Adipose tissue (tissue), 3 donors: Measurements from ENCODE around the gene STX8. TPM values are rescaled to one million over a fixed set of nuclear protein-coding genes. Genes with fewer than 3 reads are reported as not detected.
"Not testable (repeated sequence)": the region's sequence is repeated elsewhere in the genome, so short reads cannot be mapped to it uniquely, and the experiment has no call there.

Experiments used
- H3K27ac ChIP-seq: one replicate; pipeline ENCODE4 v1.5.1; 2013; ENCODE audit warnings: low read depth, low read length
- WGBS, 3 donors: extraction: QIAGEN DNeasy Blood & Tissue Kit; methylation state at CpG; one replicate each; pipeline ENCODE4 v1.1.7; 2013; 5-methylcytosine and 5-hydroxymethylcytosine counted together
- polyA plus RNA-seq, 3 donors: library from polyadenylated mRNA; stranded (reverse); fragments of 200-250 nt; gene quantifications; one replicate each; pipeline ENCODE4 v1.2.3, GENCODE V29; 2013
- donor health status: healthy with polysubstance abuse.
- donor health status: Bipolar disorder and iron deficiency.
- donor health status: healthy.

STX8 gene
- polyA plus RNA-seq, 3 donors: 36.7 to 78.7 (median 55.6) TPM

DNA sequence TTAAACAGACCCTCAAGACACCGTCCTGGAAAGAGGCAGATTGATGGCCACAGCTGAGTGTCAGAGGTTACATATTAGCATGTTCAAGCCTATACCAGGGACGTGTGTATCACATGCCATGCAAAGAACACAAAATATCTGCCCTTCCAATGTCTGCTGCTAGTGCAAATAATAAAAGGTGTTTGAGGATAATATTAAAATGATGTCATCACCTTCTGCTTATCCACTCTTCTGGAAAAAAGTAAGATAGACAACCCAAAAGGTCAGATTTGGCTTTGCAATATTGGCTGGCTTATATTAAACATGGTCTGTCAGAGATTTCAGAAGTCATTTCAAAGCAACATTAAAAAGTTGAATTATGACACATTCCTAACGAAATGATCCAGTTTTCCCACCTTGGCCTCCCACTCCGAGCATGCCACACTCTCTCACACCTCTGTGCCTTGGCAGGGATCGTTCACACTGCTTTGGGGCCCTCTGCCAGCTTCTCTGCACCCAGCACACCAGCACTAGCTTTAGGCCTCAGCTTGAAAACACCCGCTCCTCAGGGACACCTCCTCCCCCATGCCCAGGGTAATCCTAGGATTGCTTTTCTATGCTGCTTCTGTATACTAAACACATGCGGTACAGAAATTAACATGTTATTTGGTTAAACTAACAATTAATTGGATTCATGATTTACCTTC lies 306.1 kb downstream of the STX8 start:
- H3K27ac ChIP-seq: no peak overlapping the region
- 76 to 86% (median 85%) methylated on average over 7 of the region's 7 CpGs for WGBS, 3 donors

DNA sequence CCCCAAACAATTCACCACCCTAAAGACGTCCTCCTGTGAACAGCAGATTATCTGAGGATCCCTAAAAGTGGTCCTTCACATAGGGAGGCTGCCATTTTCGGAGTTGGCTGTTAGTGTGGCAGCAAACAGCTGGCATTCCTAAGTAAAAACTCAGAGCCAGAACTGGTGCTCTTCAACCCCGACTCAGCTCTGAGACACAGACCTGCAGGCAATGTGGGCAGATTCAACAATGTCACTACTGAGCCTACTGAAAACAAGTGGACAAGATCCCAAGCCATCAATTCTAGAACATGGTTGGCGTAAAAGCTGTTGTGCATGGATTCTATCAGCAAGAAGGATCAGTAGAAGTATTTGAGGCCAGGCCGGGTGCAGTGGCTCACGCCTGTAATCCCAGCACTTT lies 307.1 kb downstream of the STX8 start:
- WGBS, 3 donors: 94 to 98% (median 96%) methylated on average over 6 of the region's 6 CpGs
- H3K27ac ChIP-seq: no peak overlapping the region

DNA sequence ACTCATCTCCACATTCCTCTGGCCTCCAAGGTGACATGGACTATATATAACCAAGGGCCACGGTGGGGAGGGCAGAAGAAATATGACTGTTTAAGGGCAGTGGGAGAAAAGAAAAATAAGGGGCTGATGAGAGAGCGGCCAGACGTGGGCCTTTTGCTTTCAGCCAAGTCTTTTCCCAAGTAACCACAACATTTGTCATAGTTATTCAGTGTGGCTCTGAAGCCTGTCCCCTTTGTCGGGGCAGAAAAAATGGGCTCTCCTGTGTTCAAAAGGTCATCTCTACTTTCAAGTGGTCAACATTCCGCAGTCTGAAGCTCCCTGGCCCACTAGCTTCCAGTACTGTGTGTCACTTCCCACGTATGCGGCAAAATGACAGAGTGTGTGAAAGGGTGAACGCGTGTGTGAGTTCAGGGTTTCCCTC lies 308.9 kb downstream of the STX8 start:
- H3K27ac ChIP-seq: no peak overlapping the region
- 88 to 93% (median 93%) methylated on average over 9 of the region's 9 CpGs for WGBS, 3 donors

DNA sequence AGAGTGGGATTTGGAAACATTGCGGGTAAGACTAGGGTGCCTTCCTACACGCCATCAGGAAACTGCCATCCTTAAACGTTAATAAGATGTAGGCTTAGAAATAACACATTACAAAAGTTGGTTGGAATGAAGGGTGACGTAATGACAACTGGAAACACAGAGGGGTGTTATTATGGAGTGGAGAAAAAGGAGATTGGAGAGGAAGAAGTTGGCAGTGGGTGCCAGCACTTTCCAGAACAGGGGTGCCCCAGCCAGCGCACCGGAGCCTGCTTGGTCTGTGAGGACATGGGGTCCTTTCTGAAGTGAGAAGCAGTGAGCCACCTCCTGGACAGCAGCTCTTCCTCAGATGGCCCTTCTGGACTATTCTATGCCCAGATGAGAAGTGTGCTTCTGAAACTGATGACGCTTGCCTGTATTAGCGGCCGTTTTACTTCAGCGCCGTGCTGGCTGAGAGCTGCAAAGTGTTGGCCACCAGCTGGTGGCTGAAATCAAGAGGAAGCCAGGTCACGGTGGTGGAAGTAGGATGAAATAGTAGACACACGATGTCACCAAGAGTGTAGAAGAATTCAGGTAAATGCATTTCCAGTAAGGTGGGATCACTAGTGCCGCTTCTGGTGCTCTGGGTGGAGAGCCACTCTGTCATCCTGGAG lies 309.5 kb downstream of the STX8 start:
- 90 to 93% (median 91%) methylated on average over 14 of the region's 14 CpGs for WGBS, 3 donors
- H3K27ac ChIP-seq: no peak overlapping the region

DNA sequence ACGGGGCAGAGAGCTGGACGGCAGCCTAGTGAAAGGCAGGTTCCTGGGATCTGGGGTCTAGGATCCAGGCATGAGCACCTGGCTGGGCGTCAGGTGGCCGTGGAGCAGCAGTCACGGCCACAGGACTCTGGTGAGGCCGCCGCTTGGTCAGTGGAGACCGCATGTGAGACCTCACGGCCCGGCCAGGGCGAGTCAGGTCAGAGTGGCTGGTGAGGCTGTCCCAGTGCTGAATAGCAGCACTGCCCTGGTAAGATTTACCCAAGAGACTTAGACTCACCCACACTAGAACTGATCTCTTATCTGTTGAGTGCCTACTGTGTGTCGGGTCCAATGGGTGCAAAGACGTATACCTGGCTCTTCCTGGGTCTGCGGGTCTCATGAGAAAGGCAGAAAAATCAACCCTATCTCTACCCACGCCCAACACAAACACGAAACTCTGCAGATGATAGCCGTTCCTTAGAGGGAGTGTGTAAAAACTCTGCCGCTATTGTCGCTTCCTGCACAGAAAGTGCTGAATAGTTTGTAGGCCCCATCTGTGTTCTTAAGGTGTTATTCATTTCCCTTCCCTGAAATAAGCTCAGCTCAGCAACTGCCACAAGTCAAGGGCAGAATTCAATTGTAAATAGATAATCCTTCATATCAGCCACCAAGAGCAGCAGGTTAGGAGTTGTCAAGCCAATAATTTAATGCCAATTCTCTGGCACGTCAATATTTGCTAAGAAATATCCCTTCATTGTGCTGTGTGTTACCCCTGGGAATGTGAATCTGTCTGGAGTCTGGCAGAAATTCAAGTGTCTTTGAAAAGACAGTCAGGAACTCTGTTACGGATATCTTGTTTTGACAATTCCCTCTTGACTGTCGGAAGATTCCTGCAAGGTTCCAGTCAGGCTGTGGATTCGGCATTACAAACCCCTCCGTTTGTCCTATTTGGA lies 314.3 kb downstream of the STX8 start:
- 70 to 75% (median 70%) methylated on average over 24 of the region's 24 CpGs for WGBS, 3 donors
- H3K27ac ChIP-seq: no peak overlapping the region

DNA sequence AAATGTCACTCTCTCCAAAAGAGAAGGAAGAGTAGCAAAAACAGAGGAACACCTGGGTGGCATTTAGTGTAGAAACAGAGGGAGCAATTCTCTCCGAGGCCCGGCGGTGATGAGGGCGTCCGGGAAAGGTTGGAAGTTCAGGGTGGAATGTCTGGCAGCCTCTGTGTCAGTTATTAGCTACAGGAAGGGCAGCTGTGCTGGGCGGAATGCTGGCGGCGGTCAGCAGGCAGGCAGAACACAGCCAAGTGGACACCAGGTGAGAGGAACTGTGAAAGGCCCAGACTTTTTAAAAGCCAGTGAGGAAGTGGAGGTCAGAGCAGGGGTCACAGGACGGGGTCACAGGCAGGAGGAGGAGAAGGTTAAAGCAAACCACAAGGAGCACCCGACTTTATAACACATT lies 316.2 kb downstream of the STX8 start:
- WGBS, 3 donors: 60 to 68% (median 65%) methylated on average over 10 of the region's 10 CpGs

DNA sequence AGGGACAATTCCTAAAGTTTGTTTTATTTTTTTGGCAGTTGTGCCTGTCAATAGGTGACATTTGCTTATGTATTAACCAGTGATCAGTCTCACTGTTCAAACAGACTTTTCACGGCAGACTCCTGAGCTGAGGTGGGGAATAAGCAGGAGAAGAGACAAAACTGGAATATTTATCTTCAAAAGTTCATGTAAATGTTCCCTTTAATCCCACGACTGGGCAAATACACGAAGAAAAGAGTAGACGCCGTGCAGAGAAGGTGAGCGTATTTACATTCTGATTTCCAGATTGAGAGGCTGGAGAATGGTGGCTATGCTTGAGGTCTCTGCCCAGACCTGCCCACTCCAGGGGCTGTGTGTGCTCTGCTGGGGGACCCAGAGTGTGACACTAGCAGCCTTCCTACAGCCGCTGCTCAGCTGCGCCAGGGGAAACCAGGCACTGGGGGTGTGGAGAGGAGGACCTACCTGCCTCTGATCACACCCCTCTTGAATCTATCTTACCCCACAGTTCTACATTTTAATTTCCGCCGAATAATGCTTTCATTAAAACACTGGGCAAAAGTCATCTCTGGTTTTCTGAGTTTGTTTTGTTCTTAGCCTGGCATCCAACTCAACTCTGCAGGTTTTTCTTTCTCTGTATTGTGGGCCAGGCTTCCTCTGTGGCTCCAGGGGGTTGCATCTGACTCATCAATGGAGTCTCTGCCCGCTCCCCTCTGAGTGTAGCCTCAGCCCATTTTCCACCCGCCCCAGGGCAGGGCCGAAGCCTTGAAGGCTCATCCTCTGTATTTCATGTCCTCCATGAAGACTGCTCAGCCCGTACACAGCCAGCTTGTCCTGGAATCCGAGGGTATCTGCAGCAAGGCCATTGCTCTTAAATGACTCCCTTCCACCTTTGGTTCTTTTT lies 317.3 kb downstream of the STX8 start:
- 77 to 89% (median 81%) methylated on average over 15 of the region's 15 CpGs for WGBS, 3 donors
- H3K27ac ChIP-seq: no peak overlapping the region

More for the DNA sequence above, 316.2 kb downstream of the STX8 start:
- no peak overlapping the region for H3K27ac ChIP-seq

DNA sequence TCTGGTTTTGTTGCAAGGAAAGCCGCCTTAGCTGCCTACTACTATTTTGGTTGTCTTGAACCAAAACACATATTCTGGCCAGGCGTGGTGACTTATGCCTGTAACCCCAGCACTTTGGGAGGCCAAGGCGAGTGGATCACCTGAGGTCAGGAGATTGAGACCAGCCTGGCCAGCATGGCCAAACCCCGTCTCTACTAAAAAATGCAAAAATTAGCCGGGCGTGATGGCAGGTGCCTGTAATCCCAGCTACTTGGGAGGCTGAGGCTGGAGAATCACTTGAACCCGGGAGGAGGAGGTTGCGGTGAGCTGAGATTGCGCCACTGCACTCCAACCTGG lies 318.0 kb downstream of the STX8 start:
- 89 to 96% (median 95%) methylated on average over 9 of the region's 9 CpGs for WGBS, 3 donors
- not testable (repeated sequence) for H3K27ac ChIP-seq

DNA sequence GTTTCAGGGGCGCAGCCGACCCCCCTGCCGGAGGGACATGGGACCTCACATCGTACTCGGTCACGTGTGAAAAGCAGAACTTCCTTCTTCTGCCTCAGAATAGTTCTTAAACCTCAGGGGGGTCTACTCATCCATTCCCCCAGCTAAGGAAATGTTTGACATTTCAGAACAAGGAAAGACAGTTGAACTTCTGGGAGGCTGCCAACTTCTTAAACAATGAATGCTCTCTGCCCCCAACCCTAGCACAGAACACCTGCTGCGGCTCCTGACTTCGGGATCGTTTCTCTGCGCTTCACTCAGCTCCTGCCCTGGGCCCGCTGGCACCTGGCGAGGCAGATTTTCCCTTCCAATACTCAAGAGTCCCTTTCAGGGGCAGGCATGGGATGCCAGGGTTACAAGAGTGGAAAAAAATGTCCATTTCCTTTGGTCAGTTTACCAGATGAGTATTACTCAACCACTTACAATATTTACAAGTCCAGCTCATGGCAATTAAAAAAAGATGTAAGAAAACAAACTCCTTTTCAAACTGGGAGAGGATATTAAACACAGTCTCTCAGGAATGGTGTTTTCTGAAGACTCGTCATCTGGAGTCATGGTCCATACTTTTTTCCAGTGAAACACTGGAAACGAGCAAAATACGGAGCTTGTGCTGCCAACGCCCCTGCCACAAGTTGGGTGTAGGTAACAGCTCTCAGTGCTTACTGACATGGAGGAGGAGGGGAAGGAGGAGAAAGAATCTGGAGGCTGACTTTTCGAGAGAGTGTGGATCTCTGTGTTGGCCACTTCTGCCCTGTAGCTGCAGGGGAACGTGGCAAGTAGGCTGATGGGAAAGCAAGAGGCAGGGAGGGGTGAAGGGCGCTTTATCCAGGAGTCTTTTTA lies 318.6 kb downstream of the STX8 start:
- H3K27ac ChIP-seq: no peak overlapping the region
- WGBS, 3 donors: 52 to 64% (median 53%) methylated on average over 19 of the region's 19 CpGs

DNA sequence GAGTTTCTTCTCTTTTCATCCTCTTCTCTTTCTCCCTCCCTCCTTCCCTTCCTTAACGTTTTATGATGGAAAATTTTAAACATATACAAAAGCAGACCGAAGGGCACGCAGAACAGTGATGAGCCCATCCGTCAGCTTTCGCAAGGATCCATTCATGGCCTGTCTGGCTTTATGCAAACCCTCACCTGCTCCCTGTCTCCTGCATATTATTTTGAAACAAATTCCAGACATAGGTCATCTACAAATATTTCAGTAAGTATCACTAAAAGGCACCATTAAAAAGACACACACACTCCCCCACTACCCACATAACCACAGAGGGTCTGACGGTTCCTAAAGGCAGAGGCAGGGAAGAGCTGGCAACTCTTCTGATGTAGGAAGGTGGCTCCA lies 319.3 kb downstream of the STX8 start:
- 73 to 86% (median 75%) methylated on average over 6 of the region's 6 CpGs for WGBS, 3 donors
- no peak overlapping the region for H3K27ac ChIP-seq

DNA sequence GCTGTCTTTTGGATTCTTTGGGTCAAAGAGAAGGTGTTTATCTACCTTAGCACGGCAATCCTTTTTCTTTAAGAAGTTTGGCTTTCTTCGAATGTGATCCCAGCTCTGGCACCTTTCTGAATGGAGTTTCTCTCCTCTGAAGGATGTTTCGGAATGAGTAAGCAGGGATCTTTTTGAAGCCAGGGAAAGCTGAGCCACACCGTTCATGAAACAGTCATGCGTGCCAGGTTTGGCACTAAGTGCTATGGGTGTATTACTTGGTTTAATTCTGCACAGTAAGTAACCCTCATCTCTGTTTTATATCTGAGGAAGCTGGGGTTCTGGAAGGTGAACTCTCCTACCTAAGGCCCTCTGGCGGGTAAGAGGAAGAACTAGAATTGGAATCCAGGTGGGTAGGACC lies 319.8 kb downstream of the STX8 start:
- WGBS, 3 donors: 68 to 83% (median 82%) methylated on average over 6 of the region's 6 CpGs
- H3K27ac ChIP-seq: no peak overlapping the region

DNA sequence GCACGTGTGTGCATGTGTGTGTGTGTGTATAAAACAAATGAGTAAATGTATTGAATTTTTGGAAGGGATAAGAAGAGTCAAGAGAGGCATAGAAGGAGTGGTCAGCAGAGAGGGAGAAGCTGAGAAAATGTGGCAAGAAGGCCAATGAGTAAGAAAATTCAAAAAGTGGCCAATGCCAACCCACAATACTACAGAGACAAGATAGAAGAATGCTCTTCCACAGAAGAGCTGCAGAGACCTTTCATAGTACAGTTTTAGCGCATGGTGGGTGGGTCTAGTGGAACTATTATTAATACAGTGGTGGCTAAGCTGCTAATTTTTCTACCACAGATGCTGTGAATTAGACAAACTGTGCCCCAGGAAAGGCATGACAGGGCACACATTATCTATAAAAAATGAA lies 320.8 kb downstream of the STX8 start:
- H3K27ac ChIP-seq: no peak overlapping the region
- 56 to 98% (median 79%) methylated on average over 2 of the region's 2 CpGs for WGBS, 3 donors

DNA sequence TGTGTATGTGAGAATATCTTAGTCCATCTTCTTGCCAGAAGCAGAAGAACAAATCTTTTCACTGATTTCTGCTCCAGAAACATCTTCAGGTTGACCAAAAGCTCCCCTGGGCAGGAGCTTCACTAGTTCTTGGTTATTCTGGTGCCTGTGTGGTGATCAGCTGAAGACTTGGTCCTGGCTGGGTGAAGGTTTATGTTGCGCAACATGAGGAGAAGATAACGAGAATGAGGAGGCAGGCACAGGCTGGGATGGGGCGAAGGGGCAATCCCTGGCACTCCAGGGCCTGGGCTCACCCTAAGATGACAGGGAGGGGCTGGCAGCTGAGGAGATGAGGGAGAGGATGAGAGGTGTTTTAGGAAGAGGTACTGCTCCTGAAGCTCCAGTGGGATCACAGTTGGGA lies 322.3 kb downstream of the STX8 start:
- H3K27ac ChIP-seq: no peak overlapping the region
- WGBS, 3 donors: 75 to 89% (median 82%) methylated on average over 3 of the region's 3 CpGs

DNA sequence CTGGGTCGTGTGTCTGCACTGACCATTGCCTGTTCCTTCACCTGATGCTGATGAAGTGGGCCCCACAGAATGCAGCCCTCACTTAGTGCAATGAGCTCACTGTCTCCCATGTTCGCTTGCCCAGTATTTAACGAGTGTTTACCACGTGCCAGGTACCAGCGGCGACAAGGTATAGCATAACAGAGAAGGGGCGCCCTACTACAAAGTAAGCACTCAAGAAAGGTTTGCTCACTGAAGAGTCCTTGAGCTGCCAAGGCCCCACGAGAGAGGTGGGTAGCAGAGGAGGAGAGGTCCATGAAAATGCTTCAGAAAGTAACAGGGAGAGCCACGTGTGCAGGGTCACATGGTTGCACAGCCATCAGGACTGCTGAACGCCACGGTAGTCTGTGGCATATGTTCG lies 324.3 kb downstream of the STX8 start:
- no peak overlapping the region for H3K27ac ChIP-seq
- 86 to 87% (median 87%) methylated on average over 12 of the region's 12 CpGs for WGBS, 3 donors

DNA sequence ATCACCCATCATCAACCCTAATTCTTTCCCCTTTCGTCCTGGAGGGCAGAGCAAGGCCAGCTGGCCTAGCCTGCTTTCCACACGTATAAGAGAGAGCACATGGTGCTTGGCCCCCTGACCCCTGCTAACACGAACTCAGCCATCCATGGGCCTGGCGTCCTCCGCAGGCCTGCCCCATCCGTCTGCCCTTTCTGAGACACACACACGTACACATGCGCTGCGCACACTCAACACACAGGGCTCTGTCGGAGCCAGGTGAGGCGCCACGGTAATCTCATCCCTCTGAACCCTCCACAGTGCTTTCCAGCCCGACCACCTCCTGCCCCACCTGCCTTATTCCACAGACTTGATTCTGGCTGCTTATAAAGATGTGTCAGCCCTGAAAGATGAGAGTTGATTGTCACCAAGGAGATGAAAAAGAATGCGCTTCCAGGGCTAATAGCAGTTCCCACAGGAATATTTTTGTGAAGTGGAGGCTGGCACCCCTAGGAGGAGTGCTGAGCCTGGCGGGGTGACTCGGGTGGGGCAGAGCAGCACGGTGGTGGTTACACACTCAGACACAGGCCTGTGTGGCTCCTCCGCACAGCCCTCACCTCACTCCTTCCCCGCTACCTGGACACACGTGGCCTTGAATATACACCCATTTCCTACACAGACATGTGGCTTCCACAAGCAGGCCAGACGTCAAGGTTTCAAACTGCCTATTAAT lies 326.2 kb downstream of the STX8 start:
- 83 to 93% (median 88%) methylated on average over 21 of the region's 21 CpGs for WGBS, 3 donors
- no peak overlapping the region for H3K27ac ChIP-seq

DNA sequence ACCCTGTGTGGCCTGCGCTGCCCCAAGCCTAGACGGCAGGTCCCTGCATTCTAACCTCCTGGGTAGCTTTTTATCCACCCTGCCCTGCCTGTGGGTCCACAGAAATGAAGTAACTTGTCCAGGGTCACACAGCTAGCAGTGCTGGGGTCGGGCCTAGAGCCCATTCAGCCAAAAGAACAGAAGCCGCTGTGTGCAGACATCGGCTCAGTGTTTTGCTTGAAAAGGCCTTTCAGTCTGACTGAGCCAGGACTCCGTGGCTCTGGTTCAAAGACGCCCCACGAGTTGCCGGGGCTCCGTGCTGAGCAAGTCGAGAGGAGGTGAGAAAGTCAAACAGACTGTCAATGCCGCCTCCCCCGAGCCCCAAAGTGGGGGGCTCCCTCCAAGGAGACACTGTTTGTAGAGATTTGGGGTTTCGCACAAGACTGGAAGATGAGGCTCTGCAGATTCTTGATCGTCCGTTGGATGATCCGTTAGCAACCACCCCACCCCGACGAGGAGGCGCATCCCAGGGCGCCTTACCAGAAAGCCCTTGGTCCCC lies 328.1 kb downstream of the STX8 start:
- 92 to 95% (median 94%) methylated on average over 21 of the region's 21 CpGs for WGBS, 3 donors

More for the DNA sequence above, 328.1 kb downstream of the STX8 start:
- no peak overlapping the region for H3K27ac ChIP-seq
